Activated naive CD8-positive, alpha-beta T cell treated with anti-CD3 and anti-CD28 coated beads, Interleukin-2, amount 50 U/mL, for 16 hours (primary cell): ENCODE results near the gene LYRM9.
A peak's percentile ranks its signal among the peaks of the same experiment; 100 is the strongest.
"Not testable (repeated sequence)": the region's sequence is repeated elsewhere in the genome, so short reads cannot be mapped to it uniquely, and the experiment has no call there.

ENCODE experiments used
- DNase-seq: peaks from one replicate; pipeline ENCODE4 v3.0.0-alpha.2; 2020; ENCODE audit warnings: low read depth, low spot score

LYRM9 gene

DNA sequence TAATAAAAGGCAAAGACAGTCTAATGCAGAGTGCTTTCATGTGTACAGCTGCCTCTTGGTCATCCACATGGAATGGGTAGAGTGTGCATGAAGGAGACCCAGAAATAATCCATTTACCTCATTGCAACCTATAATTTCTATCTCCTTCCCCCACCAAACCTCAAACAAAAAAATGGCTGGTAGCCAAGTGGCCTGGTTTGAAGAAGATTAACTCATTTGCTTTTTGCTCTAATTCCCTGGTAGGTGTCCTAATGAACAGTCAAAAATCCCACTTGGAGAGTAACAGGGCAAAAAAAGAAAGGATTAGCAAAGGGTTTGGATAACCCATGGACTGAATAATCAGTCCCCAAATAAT lies 13.0 kb upstream of the LYRM9 start:
- no peak for DNase-seq

DNA sequence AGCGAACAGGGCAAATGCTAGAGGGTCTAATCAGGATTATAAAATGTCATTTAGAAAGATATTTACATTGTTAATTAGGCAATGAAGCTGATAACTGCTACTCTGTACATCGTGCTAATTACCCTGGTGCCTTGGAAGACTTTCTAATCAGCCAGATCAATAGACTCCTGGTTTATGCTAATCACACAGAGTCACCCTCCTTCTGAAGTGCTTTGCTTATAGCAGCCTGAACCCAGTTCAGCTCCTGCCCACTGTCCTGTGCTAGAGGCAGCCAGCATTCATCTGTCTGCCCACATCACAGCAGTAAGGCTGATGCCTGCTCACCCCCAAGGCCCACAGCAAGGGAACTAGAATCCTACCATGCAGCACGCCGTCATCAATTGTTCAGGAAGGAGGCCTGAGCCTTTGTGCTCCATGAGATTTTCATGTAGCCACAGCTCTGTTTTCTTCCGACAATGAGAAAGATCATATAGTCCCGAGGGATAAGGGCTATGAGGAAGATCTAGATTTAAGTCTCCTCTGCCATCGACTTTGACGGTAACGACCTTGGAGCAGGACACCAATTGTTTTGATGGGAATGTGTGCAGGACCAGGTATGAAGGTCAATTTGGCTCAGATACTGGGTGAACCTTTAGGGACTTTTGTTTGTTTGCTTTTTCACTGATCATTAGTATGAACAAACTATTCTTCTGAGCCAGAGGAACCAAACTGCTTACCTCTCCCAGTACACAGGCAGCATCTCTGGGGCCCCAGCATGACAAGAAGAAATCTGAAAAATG lies 12.5 kb upstream of the LYRM9 start:
- no peak for DNase-seq

DNA sequence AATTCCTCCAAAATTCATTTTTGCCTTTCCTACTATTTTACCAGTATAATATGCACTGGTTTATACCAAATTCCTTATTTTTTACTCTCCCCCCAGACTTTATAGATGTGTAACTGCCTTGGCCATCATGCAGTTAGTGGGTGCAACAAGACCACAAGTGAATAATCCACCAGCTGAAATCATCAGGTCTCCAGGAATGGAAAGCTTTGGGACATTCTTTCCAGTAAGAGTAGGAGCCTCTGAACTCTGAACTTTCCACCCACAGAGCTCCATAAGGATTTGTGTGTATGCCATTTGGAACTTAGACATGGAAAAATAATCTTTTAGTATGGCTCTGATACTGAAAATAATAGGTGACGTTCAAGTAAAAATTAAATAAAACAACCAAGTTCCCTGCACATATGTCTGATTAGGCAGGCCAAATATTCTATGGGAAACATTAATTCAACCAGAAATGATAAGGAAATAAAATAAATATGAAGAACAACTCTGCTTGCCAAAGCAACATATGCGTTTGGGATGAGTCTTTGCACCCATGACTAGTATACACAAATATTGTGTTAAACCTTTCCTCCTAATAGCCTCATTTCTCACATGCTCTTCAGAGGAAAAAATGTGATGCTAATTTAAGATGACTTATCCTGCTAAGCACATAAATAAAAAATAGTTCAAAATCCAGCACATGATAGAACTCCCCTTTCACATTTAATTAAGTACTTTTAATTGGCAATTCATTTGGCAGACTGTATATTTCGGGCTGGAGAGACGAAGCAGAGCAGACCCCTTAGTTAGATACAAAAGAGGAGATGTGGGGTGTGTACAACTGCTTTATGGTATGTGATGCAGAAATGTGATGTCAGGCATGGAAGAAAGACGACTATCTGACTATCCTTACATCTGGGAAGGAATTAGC lies 11.6 kb upstream of the LYRM9 start:
- no peak for DNase-seq

DNA sequence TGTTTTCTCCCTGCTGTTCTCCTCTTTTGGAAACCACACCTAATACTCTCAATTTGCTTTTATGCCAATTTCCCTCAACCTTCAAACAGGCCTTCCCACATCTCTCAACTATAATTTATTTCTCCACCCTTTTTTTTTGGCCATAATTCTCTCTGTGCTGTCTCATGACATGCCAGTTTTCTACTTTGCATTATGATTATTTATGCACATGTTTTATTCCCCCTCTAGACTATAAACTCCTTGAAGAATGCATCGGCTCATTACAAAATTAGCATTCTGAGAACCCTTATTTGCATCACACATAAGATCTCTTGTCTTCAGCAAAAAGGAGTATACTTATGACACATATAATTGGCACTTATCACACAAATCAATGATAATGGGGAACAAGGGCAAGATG lies 10.9 kb upstream of the LYRM9 start:
- no peak for DNase-seq

DNA sequence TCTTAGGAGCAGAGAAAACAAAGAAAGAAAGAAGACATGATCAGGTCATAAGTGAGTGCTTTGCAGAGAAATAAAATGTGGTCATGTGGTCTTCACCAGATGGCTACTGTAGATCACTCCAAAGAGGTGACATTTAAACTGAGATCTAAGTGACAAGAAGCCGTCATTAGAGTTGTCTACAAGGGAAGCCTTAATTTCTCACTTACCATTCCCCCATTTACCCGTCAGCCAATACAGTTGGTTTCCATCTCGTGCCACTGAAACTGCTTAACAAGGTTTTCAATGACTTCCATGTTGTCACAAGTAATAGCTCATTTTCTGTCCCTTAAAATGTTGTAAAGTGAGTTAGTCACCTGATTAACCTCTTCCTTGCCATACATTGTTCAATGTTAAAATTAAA lies 6.4 kb upstream of the LYRM9 start:
- no peak for DNase-seq

DNA sequence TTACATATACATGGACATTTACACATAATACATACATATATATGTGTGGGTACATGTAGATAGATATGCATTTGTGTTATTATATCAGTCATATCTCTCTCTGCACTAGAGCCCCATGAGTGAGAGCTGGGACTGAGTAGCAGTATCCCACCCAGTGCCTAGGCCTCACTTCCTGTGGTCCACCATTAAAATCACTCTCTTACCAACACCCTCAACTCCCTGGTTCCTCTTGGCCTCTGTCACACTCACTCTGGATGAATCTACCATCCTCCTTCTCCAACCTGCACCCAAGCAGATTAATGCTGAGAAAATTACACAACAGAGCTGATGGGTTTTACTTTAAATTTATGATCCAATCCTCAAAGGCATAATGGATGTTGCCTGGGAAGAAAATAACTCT lies 4.9 kb upstream of the LYRM9 start:
- DNase-seq: no peak

DNA sequence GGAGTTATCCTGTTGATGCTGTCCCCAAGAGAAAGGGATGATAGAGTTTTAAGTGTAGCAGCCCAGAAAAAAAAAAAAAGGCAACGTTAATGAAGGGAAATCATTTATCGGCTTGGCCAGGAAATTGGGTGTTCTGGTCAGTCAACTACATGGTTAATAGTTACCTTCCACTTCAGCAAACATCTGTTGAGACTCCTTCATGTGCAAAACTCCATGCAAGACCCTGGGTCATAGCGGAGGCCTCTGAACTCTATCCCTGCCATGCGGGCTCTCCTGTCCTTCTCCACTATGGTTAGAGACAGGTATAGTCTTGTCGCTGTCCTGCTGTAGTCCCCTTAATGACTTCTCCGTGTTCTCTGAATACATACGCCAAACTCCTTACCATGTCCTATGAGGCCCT lies 3.5 kb upstream of the LYRM9 start:
- no peak for DNase-seq

DNA sequence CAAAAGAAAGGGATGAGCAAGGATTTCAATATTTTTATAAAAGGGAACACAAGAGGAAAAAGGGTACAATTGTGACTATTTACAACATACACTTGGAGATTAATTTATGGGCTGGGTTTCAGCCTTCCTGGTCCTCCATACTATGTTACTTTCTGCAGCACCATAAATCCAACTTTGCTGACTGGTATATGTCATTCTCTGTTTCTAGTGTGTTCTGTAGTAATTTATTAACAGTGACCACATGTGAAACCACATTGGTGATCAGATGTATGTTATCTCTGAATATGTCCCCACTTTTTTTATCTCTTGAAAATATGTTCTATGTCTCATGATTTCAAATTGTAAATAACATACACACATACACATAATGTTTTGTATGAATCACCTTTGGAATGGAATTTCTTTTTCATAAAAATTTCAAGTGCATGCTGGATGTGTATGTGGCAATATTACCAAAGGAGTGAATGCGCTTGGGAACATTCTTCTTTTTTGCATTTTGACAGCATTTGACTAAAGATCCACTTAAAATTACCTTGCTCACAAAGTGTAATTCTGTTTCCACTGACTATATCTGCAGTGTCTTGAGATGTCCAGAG lies 2.9 kb upstream of the LYRM9 start:
- DNase-seq: no peak

DNA sequence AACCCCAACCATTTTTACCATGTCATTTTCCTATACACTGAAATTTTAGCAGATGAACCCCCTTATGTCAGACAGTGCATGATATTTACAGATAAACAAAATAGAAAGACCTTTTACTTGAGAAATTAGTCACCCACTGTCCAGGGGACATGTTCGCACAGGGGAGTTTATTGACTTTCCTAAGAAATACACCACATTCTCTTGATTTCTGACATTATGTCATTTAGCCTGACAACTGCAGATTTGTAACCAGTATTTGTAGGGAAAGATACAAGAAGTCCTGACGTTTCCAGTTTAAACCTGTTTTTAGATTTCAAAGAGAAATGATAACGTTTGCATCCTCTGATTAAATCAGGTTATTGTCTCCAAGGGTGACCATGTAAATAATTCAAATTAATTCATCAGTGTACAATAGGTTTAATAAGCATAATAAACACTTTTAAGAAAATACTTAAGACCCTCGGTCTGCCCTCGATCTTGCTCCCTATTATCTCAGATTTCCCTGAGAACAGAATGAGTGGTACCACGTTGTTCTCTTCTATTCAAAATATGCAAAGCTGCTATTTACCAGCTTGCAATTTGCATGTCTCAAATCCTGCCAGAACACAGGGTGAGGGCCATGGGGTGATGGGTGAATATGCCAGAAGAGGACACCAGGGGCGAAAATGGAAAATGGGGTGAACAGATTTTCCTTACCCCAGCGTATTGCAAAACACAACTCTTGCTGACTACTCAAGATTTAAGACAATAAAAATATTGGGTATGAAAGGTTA lies 2.1 kb upstream of the LYRM9 start:
- DNase-seq: no peak

DNA sequence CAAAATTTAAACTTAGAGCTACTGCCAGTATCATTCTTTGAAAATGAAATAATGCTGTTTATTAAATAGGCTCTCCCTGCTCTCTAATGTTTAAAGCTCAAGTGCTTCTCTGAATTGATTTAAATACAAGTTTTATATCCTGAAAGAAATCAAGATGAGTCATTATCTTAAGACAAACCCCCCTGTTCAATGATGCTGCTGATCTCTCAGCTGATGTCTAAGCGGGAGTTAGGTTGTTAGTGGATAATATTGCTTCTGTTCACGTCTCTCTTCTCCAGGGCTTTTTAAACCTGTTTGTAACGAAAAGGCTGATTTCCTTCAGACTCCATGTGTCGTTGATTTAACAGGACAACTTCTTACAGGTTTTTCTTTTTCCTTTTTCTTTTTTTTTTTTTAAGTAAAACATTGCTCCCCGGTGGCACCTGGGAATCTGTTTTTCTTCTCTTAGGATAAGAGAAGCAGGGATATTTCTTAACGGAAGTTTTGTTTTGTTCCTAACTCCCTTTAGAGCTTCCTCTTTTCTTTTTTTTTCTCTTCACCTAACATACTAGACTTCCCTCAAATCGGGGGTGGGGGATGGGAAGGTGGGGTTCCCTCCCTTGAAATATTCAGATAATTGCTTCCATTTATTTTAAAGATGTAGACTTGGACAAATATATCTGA lies 807 bp upstream of the LYRM9 start:
- DNase-seq: no peak

DNA sequence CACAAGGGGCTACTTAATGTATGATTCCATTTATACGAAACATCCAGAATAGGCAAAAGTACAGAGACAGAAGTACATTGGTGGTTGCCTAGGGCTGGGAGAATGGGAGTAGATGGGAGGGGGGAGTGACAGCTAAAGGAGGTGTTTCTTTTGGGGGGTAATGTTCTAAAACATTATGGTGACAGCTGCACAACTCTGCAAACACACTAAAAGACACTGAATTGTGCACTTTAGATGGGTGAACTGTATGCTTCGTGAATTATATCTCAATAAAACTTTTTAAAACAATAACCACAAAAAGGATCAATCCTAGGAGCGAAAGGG lies 661 bp downstream of the LYRM9 start:
- no peak for DNase-seq

DNA sequence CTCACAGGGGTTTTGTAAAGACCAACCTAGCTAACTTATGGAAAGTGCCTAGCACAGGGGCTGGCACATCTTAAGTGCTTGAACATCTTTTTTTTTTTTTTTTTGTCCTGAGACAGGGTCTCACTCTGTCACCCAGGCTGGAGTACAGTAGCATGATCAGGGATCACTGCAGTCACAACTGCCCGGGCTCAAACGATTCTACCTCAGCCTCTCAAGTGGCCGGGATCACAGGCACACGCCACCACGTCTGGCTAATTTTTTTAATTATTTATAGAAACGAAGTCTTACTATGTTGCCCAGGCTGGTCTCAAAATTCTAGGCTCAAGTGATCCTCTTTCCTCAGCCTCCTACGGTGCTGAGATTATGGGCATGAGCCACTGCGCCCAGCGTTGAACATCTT lies 1.3 kb downstream of the LYRM9 start:
- no peak for DNase-seq

DNA sequence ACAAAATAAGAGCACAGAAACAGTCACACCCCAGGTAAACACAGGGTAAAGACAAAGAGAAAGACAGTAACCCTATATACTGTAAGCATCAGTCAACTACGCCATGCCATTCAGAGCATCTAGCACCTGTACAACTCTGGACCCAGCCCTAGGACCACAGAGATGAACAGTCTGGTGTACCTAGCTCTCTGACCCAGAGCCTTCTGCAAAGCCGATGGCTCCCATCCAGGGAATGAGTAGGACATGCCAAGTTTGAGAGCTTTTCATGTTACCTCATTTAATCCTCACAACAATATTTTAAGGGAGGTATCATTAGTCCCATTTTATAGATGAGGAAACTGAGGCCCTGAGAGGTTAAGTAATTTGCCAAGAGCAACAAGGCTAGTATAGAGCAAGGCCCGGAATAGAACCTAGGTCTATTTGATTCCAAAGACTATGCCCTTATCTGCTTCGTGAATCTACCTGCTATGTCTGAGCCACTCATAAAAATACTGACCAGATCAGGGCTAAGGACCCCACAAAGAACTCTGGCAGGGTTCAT lies 3.4 kb downstream of the LYRM9 start:
- no peak for DNase-seq

DNA sequence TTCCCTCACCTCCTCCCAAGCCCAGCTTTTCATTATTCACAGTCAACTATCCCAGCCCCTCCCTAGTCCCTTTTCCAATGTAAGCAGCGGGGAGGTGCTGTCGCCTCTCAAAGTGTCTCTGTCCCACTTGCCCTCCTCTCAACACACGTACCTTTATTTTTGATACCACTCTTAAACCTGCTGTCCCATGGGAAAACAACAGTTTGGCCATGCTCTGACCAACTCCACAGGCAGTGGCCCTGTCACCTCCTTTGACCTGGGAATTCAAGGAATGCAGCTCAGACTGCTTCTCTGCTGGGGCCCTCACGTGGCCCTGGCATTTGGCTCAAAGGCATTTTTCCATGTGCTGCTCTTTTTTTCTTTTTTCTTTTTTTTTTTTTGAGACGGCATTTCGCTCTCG lies 4.2 kb downstream of the LYRM9 start:
- no peak for DNase-seq

DNA sequence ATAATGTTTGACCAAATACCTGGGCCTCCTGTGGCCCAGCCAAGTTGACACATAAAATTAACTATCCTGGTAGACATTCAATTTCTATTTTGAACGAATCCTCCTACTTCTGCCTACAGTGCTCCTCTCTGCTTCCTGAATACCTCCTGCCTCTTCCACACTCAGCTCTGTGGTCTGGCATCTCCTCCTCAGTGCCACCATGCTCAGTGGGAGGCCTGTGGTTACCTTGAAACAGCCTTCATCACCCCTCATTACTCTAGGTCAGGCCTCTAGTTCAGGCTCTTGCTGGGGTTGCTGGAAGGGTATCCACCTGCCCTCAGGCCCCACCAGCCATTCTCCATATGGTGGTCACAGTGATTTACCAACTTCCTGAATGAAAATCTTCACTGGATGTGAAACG lies 5.1 kb downstream of the LYRM9 start:
- no peak for DNase-seq

DNA sequence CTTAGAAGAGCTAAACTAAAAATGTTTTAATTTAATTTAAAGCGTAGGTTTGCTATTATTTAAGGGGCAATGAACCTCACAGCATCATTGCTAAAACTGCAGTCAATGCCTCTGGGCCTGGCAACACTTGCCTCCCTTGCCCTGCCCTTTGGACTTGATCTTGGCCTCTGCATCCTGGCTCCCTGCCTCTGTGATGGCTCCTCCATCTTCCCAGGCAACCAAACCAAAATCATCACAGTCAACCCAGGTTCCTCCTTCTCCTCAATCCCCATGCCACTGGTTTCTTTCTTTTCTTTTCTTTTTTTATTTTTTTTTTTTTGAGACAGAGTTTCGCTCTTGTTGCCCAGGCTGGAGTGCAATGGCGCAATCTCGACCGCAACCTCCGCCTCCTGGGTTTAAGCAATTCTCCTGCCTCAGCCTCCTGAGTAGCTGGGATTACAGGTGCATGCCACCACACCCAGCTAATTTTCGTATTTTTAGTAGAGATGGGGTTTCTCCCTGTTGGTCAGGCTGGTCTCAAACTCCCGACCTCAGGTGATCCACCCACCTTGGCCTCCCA lies 6.7 kb downstream of the LYRM9 start:
- DNase-seq: not testable (repeated sequence)

DNA sequence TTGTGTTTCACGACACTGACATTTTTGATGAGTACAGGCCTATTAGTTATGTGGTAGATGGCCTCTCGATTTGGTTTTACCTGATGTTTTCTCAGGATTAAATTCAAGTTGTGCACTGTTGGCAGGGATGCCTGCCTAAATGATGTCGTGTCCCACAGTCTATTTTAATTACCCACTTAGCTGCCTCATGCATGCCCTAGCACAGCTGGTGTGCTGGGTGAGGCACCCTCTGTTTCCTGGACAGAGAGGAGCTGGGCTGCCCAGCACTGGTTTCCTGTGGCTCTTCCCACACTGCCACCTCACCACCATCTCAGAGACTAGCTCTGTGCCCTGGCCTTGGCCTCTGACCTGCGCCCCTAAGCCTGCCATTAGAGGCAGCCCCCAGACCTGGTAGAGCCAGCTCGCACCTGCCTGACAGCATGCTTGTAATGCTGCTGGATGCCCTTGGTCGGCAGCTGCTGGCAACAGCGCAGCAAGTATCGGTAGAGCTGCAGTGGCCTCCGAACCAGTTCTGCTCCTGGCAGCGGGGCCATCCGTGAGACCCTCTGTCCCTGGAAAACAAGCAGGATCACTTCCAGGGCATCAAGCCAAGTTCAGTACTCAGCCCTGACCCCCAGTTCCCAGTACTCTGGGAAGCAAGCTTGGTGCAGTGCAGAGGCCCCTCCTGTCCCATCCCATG lies 10.9 kb downstream of the LYRM9 start:
- DNase-seq: no peak

DNA sequence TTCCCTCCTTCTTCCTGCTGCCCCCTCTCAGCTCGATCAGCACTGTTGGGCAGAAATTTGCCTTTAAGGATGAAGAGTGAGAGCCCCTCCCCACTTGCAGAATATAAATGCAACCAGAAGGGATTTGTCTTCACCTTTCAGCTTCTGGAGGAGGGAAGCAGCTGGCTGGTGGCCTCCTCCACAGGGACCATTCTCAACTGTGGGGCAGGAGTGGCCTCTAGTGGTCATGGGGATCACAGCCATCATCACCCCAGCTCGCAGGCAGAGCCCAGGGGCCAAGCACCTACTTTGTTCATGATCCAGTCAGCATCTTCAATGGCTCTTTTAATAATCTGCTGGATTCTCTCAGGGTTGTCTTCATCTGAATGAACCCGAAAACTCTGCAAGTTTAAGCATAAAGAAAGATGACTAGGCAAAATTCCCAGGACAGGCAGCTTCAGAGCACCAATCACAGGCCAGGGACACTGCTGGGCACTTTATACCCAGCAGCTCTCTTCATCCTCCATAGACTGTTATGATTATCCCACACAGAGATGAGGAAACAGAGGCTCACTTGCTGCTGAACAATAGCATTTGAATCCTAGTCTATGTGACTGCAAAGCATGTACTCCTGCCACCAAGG lies 13.1 kb downstream of the LYRM9 start:
- peak; percentile 48 for DNase-seq

DNA sequence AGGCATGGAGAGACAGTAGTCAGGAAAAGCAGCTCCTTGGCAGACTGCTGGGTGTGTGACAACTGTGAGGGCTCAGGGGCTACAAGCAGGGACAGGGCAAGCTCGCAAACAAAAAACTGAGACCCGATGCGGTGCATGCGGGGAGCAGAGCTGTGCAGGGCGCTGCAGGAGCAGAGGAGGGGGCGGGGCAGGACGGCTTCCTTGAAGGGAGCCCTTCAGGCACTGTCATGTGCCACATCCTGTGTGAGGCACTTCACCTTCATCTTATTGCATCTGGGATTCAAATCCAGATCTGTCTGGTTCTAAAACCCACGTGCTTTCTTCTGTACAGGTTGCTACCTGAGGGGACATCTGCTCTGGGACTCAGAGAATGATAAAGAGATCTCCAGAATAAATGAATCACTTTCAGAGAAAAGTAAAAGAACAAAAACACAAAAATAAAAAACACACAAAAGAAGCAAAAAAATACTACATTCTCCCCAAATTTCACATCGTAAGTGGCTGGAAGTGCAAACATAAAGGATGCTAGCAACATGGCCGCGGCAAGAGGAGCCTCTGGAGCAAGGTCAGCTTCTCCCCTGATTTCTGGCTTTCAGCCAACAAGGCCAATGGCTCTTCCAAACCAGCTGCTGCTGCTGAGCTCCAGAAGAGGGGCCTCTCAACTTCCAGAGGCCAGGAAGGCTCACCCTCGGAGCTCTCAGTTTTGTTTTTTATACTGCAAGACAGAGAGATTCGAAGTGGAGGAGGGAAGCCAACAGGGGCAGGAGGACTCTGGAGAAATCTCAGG lies 14.2 kb downstream of the LYRM9 start:
- DNase-seq: no peak
